GM12801 (cell line): Measurements from ENCODE around the gene TLCD4.

Source experiments
- CTCF ChIP-seq: IDR thresholded peaks from one replicate; pipeline ENCODE4 v1.5.1; 2011; ENCODE audit warnings: control low read depth; ENCODE audit not compliant: insufficient read length; ENCODE audit errors: extremely low read depth

Gene TLCD4

GRCh38 chr1:95072532-95073419 is 44.4 kb upstream of the TLCD4 start, which contains the start of gene ALG14:
ALG14 (minus strand) TSS chr1:95072951; CDS start chr1:95072898, 53 bp downstream.
- no peak for TF ChIP-seq CTCF

DNA sequence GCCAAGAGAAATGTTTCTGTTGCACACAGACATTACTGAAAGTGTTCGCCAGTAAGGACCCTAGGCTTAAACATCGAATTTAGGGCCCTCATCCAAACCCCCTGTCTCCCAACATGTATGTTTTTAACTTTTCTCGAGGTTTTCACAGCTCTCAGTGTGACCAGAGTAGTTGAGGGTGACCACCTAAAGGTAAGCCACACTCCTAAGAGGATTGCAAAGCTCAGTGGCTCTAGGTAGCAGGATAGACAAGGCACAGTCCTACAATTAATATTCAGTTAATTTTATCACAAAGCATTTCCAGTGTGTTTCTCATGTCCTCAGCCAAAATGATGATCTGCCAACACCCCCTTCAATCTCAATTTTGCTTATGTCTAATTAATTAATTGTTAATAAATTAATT is 43.7 kb upstream of the TLCD4 start:
- TF ChIP-seq CTCF: no peak

DNA sequence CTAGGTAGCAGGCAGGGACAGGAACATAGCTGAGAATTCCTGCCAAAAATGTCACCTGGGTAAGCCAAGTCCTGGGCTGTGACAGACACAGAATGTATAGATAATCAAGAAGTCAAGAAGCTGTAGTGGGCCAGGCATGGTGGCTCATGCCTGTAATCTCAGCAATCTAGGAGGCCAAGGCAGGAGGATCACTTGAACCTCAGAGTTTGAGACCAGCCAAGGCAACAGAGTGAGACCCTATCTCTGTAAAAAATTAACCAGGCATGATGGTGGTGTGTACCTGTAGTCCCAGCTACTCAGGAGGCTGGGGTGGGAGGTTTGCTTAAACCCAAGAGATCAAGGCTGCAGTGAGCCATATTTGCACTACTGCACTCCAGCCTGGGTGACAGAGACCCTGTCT is 41.1 kb upstream of the TLCD4 start:
- TF ChIP-seq CTCF: no peak

- no peak for TF ChIP-seq CTCF
Observed at GRCh38 chr1:95080446-95080845, 36.7 kb upstream of the TLCD4 start.

GRCh38 chr1:95080879-95081278 is 36.3 kb upstream of the TLCD4 start:
- no peak for TF ChIP-seq CTCF

DNA sequence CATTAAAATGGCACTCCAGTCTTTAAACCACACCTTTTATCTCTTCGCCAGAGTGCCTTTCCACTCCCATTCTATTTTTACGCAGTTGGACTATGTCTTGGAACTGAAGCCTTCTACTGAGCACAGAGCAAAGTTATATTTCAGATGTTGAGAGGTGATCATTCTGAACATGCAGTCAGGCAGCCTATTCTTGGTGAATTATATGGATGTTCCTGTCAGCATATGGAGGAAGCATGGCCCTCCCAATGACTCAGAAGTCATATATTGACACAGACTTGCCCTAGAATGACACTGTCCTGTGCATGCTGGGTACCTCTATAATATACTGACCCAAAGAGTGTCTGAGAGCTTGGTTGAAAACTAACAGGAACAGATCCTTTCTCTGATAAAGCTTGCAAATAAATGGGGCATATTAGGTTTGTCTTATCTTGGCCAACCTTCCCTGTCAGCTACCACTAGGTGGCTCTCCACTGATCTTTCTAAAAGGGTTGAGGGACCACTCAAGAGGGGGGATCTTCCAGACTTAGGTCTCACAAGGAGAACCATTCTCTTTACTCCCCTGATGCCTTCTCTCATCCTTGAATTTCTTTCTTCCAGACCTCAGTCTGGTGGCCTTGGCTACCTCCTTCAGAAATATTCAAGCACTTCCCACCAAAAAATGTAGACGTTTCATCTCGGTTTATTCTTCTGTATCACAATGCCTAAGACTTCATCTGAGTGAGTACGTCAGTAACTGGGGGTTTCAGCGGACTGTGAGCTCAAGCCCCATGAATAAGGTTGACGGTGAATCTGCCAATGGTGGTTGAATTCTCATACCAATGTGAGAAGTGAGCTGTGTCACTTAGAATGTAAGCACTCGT is 32.6 kb upstream of the TLCD4 start:
- peak; percentile 5 for TF ChIP-seq CTCF

DNA sequence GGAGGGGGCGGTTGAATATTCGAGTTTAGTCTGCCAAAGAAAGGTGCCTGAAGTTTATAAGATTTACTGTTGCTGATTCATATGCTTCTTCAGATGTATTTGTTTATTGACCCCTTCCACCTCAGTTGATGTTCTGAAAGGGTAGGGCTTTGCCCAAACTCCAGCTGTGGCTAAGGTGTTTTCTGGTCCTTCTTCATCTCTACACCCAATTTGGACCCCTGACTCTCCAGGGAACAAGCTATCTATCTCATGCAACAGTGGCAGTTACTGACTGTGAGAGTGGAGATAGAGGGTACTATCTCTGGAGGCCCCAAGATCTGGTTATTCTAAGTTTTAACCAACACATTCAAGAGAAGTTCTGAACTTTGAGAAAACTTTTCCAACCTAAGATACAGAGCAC is 31.8 kb upstream of the TLCD4 start:
- no peak for TF ChIP-seq CTCF
